COLO829 (cell line): Measurements from ENCODE around the gene KRT7.
A peak's percentile ranks its signal among the peaks of the same experiment; 100 is the strongest.

ENCODE experiments used
- DNase-seq: peaks from one replicate; pipeline ENCODE4 v3.0.0; 2012; ENCODE audit warnings: low spot score

Gene KRT7

GRCh38 chr12:52211716-52212585 lies 21.1 kb upstream of the KRT7 start:
- no peak for DNase-seq

DNA sequence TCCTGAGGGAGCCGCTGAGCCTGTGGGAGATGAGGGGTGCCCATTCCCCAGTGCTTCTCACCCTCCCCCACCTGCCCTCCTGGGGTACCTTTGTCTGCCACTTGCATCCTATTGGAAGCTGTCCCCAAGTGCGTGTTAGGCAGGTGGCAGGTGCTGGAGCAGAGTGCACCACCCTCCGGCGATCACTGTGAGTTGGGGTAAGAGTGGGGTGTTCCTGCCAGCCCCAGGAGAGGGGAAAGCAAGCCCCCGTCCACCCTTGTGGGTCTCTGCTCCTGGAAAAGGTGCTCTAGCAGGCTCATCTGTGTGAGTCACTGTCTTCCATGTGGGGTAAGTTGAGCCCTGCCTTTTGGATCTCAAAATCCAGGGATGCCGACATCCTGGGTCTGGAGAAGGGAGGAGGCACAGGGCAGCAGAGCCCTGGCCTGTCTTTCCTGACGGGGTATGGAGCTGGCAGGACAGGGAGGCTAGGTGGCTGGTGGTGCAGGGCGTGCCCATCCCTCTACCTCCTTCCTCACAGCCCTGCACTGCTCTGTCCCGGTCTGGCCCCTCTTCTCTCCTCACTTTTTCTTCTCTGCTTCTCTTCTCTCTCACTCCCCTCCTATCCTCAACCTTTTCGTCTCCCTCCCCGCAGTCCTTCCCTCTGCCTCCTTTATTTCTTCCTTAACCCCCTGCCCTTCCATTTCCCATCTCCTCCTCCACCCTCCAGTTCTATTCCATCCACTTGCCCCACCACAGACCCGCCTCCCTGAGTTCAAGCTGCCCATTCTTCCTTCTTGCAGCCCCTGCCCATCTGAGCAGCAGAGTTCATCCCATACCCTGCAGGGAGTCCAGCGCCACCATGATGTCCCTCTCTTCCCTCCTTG lies 20.1 kb upstream of the KRT7 start:
- no peak for DNase-seq

- DNase-seq, result peak; percentile 74
Measured at GRCh38 chr12:52213564-52214420, 19.3 kb upstream of the KRT7 start.

DNA sequence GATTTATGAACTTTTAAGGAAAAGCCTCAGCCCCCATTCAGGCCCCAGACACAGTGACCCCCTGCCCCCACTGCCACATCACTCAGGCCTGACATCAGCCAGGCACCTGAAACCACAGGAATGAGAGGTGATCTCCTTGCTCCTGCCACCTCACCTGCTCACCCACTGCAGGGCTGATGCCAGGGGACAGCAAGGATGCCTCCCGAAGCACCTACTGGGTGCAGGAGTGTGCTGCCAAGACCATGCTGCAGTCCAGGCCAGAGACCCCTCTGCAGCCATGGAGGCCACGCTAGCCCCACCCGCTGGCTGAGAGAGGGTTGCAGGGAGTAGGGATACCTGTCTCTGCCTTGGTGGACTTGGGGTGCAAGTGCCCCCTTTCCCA lies 18.6 kb upstream of the KRT7 start:
- DNase-seq, result no peak

DNA sequence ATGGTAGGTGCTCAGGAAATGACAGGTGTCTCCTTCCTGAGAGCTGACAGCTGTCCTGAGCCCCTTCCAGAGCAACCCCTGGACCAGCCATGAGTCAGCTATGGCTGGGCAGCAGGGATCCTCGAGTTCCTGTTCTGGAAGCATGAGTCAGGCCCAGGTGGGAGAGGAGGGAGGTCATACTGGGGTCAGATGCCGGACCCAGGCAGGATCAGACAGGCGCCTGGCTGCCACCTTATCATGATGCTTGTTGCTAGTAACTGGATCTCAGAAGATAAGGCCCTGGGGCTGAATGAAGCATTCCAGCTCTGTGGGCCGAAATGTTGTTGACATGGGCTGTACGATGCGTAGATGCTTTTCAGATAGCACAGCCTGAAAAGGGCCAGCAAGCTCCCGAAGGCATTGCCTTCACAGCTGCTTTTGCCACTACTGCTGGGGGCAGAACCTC lies 17.4 kb upstream of the KRT7 start:
- no peak for DNase-seq

- no peak for DNase-seq
Measured at GRCh38 chr12:52216100-52216499, 16.9 kb upstream of the KRT7 start.

DNA sequence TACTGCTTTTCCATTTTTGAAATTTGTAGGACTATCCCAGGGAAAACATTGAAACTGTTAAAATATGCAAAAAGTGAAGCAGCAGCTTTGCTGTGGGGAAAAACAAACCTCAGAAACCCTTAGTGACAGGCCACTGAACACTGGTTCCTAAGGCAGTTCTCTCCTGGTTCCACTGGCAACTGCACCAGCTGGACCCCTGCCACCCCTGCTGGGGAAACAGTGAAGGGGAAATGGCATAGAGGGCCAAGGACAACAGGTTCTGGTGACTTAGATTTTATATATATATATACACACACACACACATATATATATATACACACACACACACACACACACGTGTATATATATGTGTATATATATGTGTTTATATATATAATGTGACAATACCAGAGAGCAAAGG lies 16.2 kb upstream of the KRT7 start:
- no peak for DNase-seq

- DNase-seq, result no peak
Measured at GRCh38 chr12:52217223-52217622, 15.8 kb upstream of the KRT7 start.

DNA sequence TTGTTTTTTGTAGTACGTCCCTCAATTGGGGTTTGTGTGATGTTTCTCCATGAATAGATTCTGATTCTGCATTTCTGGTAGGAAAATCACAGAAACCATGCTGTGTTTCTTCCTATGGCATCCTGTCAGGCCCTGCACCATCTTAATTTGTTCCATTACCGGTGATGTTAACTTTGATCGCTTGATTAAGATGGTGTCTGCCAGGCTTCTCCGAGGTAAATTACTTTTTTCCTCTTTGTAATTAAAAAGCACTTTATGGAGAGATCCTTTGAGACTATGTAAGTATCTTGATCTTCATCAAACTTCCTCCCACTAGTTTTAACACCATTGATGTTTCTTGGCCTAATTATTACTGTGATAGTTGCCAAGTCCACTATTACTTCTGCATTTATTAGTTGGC lies 15.0 kb upstream of the KRT7 start:
- DNase-seq, result no peak

- no peak for DNase-seq
Measured at GRCh38 chr12:52220477-52220876, 12.6 kb upstream of the KRT7 start.

DNA sequence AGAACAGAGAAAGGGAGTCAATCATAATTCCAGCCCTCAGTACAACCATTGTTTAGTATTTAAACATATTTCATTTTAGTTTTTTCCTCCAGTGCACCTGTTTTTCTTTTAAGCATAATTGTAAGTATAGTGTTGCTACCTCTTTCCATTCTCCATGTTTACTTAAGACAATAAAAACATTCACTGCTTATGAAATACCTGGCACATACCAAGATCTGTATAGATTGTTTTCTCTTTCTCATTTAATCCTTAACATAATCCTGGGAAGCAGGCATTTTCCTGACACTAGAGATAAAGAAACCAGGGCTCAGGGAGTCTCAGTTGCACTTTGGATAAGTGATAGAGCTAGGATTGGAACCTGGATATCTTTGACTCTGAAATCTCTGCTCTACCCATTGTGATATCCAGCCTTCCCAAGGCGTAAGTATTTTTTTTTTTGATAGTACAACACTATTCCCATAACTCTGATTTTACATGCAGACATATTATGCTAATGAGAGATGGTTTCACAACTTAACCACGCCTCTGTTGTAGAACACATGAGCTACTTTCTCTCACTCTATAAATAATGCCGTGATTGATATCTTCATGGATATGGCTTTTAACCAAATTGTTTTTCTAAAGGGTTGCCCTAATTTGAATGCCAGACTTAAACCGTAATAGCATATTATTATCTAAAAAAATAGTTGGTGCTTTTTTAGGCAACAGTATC lies 11.8 kb upstream of the KRT7 start:
- DNase-seq, result no peak

DNA sequence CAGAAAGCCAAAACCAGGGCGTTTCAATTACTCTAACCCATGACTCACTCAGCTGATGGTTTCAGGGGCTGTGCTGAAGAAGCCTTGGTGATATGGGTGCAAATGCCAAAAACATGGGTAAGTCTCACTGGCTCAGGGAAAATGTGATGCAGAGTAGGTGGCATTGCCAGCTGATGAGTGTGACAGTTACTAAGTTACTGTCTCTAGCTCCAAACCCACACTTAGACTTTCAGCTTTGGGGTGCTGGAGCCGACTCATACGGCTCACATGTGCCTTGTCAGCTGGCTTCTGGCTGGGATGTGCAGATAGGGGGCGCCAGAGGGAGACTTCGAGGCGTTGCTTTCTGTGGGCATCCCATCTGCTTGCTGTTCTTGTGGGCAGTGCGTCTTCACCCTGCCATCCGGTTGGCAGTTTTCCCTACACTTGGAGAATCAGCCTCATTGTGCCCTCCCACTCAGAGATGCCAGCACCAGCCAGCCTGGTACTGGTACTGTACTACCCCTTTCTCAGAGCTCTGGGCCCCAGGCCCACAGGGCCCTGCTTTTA lies 11.1 kb upstream of the KRT7 start:
- DNase-seq, result no peak

DNA sequence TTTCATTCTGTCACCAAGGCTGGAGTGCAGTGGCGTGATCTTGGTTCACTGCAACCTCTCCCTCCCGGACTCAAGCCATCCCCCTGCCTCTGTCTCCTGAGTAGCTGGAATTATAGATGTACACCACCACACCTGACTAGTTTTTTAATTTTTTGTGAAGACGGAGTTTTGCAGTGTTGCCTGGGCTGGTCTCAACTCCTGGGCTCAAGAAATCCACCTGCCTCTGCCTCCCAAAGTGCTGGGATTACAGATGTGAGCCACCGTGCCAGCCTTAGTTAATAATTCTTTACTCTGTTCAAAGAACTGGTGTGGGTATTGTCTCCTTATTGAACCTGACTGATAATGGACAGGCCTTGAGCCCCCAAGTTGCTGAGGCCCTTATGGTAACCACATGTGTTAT lies 10.4 kb upstream of the KRT7 start:
- no peak for DNase-seq

DNA sequence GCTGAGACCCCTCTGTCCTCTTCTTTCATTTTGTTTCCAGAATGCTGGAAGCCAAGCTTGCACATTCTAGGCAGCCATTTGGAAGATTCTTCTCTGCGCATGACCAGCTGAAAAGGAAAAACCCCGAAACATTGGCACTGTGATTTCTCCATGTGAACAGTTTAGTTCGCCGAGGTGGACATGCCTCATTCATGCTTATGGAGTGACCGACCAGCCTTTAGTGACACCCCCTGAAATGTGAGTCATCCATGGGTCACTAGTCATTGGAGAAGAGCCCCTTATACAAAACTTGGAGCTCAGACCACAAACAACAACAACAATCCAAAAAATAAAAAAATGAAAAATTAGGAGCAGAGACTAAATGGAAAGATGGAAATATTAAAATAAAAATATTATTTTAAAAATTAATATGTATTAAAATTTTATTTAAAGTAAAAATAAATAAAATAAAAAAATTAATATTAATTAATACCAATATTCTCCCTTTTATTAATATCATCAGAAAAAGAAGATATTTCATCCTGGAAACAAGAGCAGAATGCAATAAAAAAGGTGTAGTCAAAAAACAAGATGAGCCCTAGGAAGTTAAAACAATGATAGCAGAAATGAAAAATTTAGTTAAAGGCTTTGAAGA lies 9.5 kb upstream of the KRT7 start:
- DNase-seq, result no peak

- no peak for DNase-seq
Measured at GRCh38 chr12:52224151-52224550, 8.9 kb upstream of the KRT7 start.

DNA sequence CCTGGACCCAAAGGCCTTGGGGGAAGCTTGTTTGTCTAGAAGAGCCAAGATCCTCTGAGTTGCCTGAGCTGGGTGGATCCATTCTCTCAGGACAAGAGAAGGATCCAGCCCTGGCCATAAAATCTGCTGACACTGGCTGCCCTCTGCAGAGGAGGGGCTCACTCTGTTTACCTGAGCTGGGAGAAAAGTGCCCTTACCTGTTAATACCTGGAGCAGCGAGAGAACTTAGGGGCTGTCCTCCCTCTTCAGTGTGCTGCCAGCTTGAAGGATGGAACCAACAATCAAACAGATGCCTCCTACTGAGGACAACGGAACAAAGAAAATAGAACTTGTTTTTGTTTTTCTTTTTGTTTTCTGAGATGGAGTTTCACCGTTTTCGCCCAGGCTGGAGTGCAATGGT lies 7.3 kb upstream of the KRT7 start:
- DNase-seq, result no peak

GRCh38 chr12:52226446-52226845 lies 6.6 kb upstream of the KRT7 start:
- no peak for DNase-seq

DNA sequence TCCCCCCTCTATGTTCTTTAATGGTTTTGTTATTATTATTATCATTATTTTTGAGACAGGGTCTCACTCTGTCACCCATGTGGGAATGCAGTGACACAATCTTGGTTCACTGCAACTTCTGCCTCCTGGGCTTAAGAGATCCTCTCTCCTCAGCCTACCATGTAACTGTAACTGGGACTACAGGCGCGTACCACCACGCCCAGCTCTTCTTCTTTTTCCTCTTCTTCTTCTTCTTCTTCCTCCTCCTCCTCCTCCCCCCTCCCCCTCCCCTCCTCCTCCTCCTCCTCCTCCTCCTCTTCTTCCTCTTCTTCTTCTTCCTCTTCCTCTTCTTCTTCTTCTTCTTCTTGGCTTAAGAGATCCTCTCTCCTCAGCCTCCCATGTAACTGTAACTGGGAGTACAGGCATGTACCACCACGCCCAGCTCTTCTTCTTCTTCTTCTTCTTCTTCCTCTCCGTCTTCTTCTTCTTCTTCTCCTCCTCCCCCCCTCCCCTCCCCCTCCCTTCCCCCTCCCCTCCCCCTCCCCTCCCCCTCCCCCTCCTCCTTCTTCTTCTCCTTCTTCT lies 5.4 kb upstream of the KRT7 start:
- no peak for DNase-seq

DNA sequence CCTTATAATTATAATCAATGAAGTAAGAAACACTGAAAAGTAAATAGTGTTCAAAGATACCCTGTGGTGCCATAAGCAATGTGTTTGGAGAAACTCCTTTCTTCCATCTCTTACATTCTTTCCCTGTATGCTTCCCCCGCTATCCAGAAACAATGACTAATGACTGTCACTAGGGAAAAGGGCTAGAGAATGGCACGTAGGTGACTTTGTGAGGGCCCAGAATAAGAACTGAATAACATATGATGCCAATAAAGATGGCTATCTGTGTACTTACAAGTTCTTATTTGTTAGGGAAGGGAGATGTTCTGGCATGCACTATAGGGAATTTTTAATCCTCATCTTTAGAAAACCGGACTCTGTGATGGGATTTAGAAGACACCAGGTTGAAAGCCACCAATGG lies 4.7 kb upstream of the KRT7 start:
- DNase-seq, result no peak

GRCh38 chr12:52228931-52229330 lies 4.1 kb upstream of the KRT7 start:
- no peak for DNase-seq
